HT1080 (cell line): ENCODE measurements around the gene ITLN2. TPM values are rescaled to one million over a fixed set of nuclear protein-coding genes. Genes with fewer than 3 reads are reported as not detected.
"Not testable (repeated sequence)": the region's sequence is repeated elsewhere in the genome, so short reads cannot be mapped to it uniquely, and the experiment has no call there.

ENCODE experiments used
- DNase-seq: peaks from one replicate; pipeline ENCODE4 v3.0.0-alpha.2; 2015; ENCODE audit warnings: low read depth
- total RNA-seq: library from RNA; depleted of rRNA; stranded (reverse); fragments of >200 nt; shearing (Covaris generic); gene quantifications from 2 replicates; pipeline ENCODE4 v1.2.3, GENCODE V29; 2014; rRNA removed

Gene ITLN2
- total RNA-seq, 1 experiment from 2014 or later: not detected

- DNase-seq: no peak
Measured at GRCh38 chr1:160910170-160910750, 44.3 kb downstream of the ITLN2 start.

DNA sequence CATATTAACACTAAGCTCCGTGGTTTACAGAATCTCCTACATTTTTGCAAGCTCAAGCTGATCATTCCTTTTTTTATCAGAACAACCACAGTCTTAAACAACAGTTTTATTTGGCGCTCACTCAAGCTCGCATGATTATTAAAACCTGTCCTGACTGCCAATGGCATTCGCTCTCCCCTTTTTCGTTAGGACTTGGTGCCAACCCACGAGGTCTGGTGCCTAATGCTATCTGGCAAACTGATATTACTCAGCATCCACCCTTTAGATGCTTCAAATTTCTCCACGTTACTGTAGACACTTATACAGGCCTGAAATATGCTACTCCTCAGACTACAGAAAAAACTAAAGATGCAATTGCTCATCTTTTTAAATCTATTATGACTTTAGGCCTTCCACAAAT lies 46.6 kb downstream of the ITLN2 start:
- no peak for DNase-seq

GRCh38 chr1:160905617-160905989 lies 49.0 kb downstream of the ITLN2 start:
- no peak for DNase-seq

GRCh38 chr1:160904783-160905616 lies 49.6 kb downstream of the ITLN2 start:
- no peak for DNase-seq

DNA sequence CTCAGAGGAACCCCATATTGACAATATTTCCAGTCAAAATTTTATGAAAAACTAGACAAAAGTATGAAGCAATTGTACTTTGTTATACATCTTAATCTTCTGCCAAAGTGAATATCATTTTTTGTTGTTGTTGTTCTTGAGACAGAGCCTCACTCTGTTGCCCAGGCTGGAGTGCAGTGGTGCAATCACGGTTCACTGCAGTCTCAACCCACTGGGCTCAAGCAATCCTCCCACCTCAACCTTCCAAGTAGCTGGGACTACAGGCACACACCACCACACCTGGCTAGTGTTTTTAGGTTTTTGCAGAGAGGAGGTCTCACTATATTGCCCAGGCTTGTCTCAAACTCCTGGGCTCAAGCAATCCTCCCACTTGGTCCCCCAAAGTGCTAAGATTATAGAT lies 52.4 kb downstream of the ITLN2 start:
- DNase-seq: not testable (repeated sequence)

DNA sequence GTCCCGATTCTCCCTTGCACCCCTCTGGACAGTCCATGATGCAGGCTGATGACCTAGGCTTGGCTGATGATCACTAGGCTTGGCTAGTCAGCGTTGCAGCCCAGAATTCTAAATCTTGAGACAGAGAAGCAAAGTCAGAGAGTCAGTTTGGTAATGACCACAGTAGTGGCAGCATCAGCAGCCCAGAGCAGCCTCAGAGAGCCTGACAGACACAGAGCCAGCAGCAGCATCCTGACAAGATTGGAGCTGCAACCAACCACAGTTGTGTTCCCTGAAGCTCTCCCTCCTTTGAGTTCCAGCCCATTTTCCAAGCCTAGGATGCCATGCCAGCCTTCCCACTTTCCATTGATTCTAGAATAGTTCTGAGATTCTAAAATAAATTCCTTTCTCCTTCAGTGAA lies 52.8 kb downstream of the ITLN2 start:
- DNase-seq: no peak

DNA sequence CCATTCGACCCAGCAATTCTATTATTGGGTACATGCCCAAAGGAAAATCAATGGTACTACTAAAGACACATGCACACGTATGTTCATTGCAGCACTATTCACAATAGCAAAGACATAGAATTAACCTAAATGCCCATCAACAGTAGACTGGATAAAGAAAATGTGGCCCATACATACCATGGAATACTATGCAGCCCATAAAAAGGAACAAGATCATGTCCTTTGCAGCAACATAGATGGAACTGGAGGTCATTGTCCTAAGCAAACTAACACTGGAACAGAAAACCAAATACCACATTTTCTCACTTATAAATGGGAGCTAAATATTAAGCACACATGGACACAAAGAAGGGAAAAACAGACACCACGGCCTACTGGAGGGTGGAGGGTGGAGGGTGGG lies 53.9 kb downstream of the ITLN2 start:
- not testable (repeated sequence) for DNase-seq

Other genes starting within 250 kb of the ITLN2 start
- not detected in 2 replicates for gene CD48, start 243.0 kb downstream of the ITLN2 start, total RNA-seq
- gene SLAMF7, start 215.6 kb downstream of the ITLN2 start, total RNA-seq: 4.2 and 9.8 TPM in 2 replicates
- not detected in 2 replicates for gene LY9, start 158.6 kb downstream of the ITLN2 start, total RNA-seq
- gene CD244, start 91.9 kb downstream of the ITLN2 start, total RNA-seq: not detected in 2 replicates
- not detected in 2 replicates for gene ITLN1, start 69.6 kb downstream of the ITLN2 start, total RNA-seq
- 6.6 and 10.3 TPM in 2 replicates for gene F11R, start 66.3 kb upstream of the ITLN2 start, total RNA-seq
- 0.30 TPM in 1 of 2 replicates, not detected in the other for gene TSTD1, start 84.2 kb upstream of the ITLN2 start, total RNA-seq
- 79.4 and 81.9 TPM in 2 replicates for gene USF1, start 91.2 kb upstream of the ITLN2 start, total RNA-seq
- 4.0 and 6.0 TPM in 2 replicates for gene ARHGAP30, start 115.1 kb upstream of the ITLN2 start, total RNA-seq
- 1.4 and 1.9 TPM in 2 replicates for gene NECTIN4, start 134.7 kb upstream of the ITLN2 start, total RNA-seq
- 0.51 and 1.0 TPM in 2 replicates for gene KLHDC9, start 143.6 kb upstream of the ITLN2 start, total RNA-seq
- 124 and 137 TPM in 2 replicates for gene PFDN2, start 163.2 kb upstream of the ITLN2 start, total RNA-seq
- 27.4 and 35.1 TPM in 2 replicates for gene NIT1, start 163.3 kb upstream of the ITLN2 start, total RNA-seq
- 26.5 and 42.6 TPM in 2 replicates for gene DEDD, start 177.9 kb upstream of the ITLN2 start, total RNA-seq
- gene UFC1, start 199.2 kb upstream of the ITLN2 start, total RNA-seq: 68.1 and 68.2 TPM in 2 replicates
- 5.5 and 9.7 TPM in 2 replicates for gene USP21, start 204.7 kb upstream of the ITLN2 start, total RNA-seq
- gene PPOX, start 211.6 kb upstream of the ITLN2 start, total RNA-seq: 9.0 and 12.9 TPM in 2 replicates
- gene B4GALT3, start 222.7 kb upstream of the ITLN2 start, total RNA-seq: 63.3 and 89.1 TPM in 2 replicates
- not detected in 2 replicates for gene ADAMTS4, start 244.2 kb upstream of the ITLN2 start, total RNA-seq
- gene NDUFS2, start 247.6 kb upstream of the ITLN2 start, total RNA-seq: 185 and 202 TPM in 2 replicates